Mesenchymal stem cell (in vitro differentiated cells and primary cell): ENCODE results near the gene ZNF319.

ENCODE experiments used
- DNase-seq: peaks from one replicate; pipeline ENCODE4 v3.0.0-alpha.2; 2013
- H2AFZ ChIP-seq: one replicate; pipeline ENCODE4 v1.6.1; 2013; ENCODE audit warnings: low read depth, mild to moderate bottlenecking, control low read depth, inconsistent platforms, low read length, moderate library complexity
- H2AK5ac ChIP-seq: 2 replicates; pipeline ENCODE4 v1.6.1; 2013; ENCODE audit warnings: low read length, moderate library complexity, mild to moderate bottlenecking, inconsistent platforms; ENCODE audit not compliant: severe bottlenecking
- H2BK120ac ChIP-seq: one replicate; pipeline ENCODE4 v1.6.1; 2013; ENCODE audit warnings: low read depth, mild to moderate bottlenecking, inconsistent platforms, low read length, moderate library complexity
- H2BK12ac ChIP-seq, 2 experiments: one replicate each; pipeline ENCODE4 v1.6.1; 2013; ENCODE audit warnings: inconsistent platforms in 2 of 2, low read length in 2 of 2, mild to moderate bottlenecking in 2 of 2, moderate library complexity in 2 of 2, control low read depth in 1 of 2
- H2BK15ac ChIP-seq: one replicate; pipeline ENCODE4 v1.6.1; 2013; ENCODE audit warnings: mild to moderate bottlenecking, low read depth, inconsistent platforms; ENCODE audit not compliant: poor library complexity, severe bottlenecking
- H2BK5ac ChIP-seq: 2 replicates; pipeline ENCODE4 v1.6.1; 2013; ENCODE audit warnings: low read depth, mild to moderate bottlenecking, low read length, control low read depth, inconsistent platforms; ENCODE audit not compliant: poor library complexity, severe bottlenecking
- H3K14ac ChIP-seq, 2 experiments: one replicate each; pipeline ENCODE4 v1.6.1; 2013; ENCODE audit warnings: inconsistent platforms in 2 of 2, low read length in 2 of 2, control low read depth in 1 of 2, mild to moderate bottlenecking in 1 of 2, moderate library complexity in 1 of 2
- H3K18ac ChIP-seq, 2 experiments: one replicate each; pipeline ENCODE4 v1.6.1; 2013; ENCODE audit warnings: inconsistent platforms in 2 of 2, low read length in 2 of 2, control low read depth in 1 of 2, low read depth in 1 of 2, mild to moderate bottlenecking in 1 of 2
- H3K23ac ChIP-seq, 2 experiments: one replicate each; pipeline ENCODE4 v1.6.1; 2013; ENCODE audit warnings: inconsistent platforms in 2 of 2, low read length in 2 of 2, mild to moderate bottlenecking in 2 of 2, moderate library complexity in 2 of 2, control low read depth in 1 of 2
- H3K27ac ChIP-seq: 2 replicates; pipeline ENCODE4 v1.5.1; 2013; ENCODE audit warnings: mild to moderate bottlenecking, moderate library complexity, low read length, control low read depth, inconsistent platforms; ENCODE audit not compliant: poor library complexity, severe bottlenecking
- H3K27me3 ChIP-seq, 2 experiments: 2 replicates each; pipeline versions ENCODE4 v1.6.1 to v1.7.0; 2013; ENCODE audit warnings: low read length in 2 of 2, mild to moderate bottlenecking in 2 of 2, moderate library complexity in 2 of 2, control low read depth in 1 of 2, inconsistent platforms in 1 of 2; ENCODE audit not compliant: control insufficient read depth in 1 of 2, insufficient read depth in 1 of 2
- H3K36me3 ChIP-seq, 2 experiments: 2 replicates each; pipeline versions ENCODE4 v1.6.1 to v1.7.0; 2013; ENCODE audit warnings: low read length in 2 of 2, control low read depth in 1 of 2, inconsistent platforms in 1 of 2, low read depth in 1 of 2, mild to moderate bottlenecking in 1 of 2; ENCODE audit not compliant: insufficient read depth in 2 of 2, control insufficient read depth in 1 of 2
- H3K4ac ChIP-seq, 2 experiments: one replicate each; pipeline ENCODE4 v1.6.1; 2013; ENCODE audit warnings: inconsistent platforms in 2 of 2, low read length in 2 of 2, mild to moderate bottlenecking in 2 of 2, moderate library complexity in 2 of 2, control low read depth in 1 of 2, low read depth in 1 of 2
- H3K4me1 ChIP-seq: 2 replicates; pipeline ENCODE4 v1.6.1; 2013; ENCODE audit warnings: low read depth, low read length, control low read depth; ENCODE audit not compliant: control insufficient read depth, insufficient read depth
- H3K4me2 ChIP-seq: 2 replicates; pipeline ENCODE4 v1.6.1; 2013; ENCODE audit warnings: low read length, mild to moderate bottlenecking, inconsistent platforms; ENCODE audit not compliant: poor library complexity, severe bottlenecking
- H3K4me3 ChIP-seq, 2 experiments: 2 replicates each; pipeline versions ENCODE4 v1.5.1 to v1.7.0; 2013; ENCODE audit warnings: low read length in 2 of 2, mild to moderate bottlenecking in 2 of 2, control low read depth in 1 of 2, low read depth in 1 of 2; ENCODE audit not compliant: insufficient read depth in 1 of 2
- H3K79me1 ChIP-seq: replicated peaks from 2 replicates; pipeline ENCODE4 v1.6.1; 2013; ENCODE audit warnings: mild to moderate bottlenecking, control low read depth, low read length, inconsistent platforms; ENCODE audit not compliant: poor library complexity, severe bottlenecking
- H3K9ac ChIP-seq: 2 replicates; pipeline ENCODE4 v1.7.0; 2013; ENCODE audit warnings: mild to moderate bottlenecking, low read length, moderate library complexity
- H3K9me3 ChIP-seq: 2 replicates; pipeline ENCODE4 v1.7.0; 2013; ENCODE audit warnings: mild to moderate bottlenecking, low read length; ENCODE audit not compliant: control insufficient read depth
- H4K8ac ChIP-seq: one replicate; pipeline ENCODE4 v1.6.1; 2013; ENCODE audit warnings: inconsistent platforms, mild to moderate bottlenecking, low read length, moderate library complexity
- H4K91ac ChIP-seq: one replicate; pipeline ENCODE4 v1.6.1; 2013; ENCODE audit warnings: mild to moderate bottlenecking, low read length, inconsistent platforms
- WGBS: methylation state at CpG from one replicate; pipeline ENCODE4 v1.1.7; 2013; ENCODE audit warnings: mixed read lengths; 5-methylcytosine and 5-hydroxymethylcytosine counted together

The ZNF319 gene

GRCh38 chr16:58042001-58042885 lies 41.8 kb upstream of the ZNF319 start:
- Histone ChIP-seq H2BK5ac (no peak overlapping the region), H3K4me3 (no peak overlapping the region), H2BK12ac (no peak overlapping the region), H3K27me3 (peaks cover 0 to 4% of the 10 kb centered on the region in 2 experiments), H3K36me3 (peaks cover 0 to 70% of the 10 kb centered on the region in 2 experiments), H2BK15ac (no peak overlapping the region), H4K91ac (no peak overlapping the region), H3K4ac (no peak overlapping the region), H3K4me2 (no peak overlapping the region), H3K9ac (no peak overlapping the region), H3K9me3 (no peaks in the 10 kb centered on the region), H3K27ac (no peak overlapping the region), H2AK5ac (no peak overlapping the region), H3K23ac (no peak overlapping the region), H2BK120ac (no peak overlapping the region), H4K8ac (no peak overlapping the region), H3K79me1 (no peaks in the 10 kb centered on the region), H3K4me1 (peaks cover 2% of the 10 kb centered on the region), H3K18ac (no peak overlapping the region), H3K14ac (no peak overlapping the region), H2AFZ (no peak overlapping the region)
- 94% methylated on average over 22 of the region's 22 CpGs for WGBS
- DNase-seq: no peak

DNA sequence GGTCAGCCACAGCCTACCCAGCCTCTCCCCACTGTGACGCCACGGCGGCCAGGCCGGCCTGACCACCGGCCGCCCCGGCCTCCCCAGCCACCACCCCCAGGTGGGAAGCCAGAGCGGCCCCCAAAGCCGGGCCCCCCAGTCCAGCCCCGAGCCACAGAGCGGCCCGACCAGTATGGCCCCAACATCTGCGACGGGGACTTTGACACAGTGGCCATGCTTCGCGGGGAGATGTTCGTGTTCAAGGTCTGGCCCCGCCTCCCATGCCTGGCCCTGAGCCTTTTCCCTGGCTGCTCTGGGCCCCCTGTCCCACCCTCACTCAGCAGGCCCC lies 41.1 kb upstream of the ZNF319 start:
- Histone ChIP-seq H2BK5ac (no peak overlapping the region), H3K23ac (no peak overlapping the region), H3K18ac (no peak overlapping the region), H3K4me2 (no peak overlapping the region), H2AFZ (no peak overlapping the region), H4K8ac (no peak overlapping the region), H3K4ac (no peak overlapping the region), H3K9ac (no peak overlapping the region), H3K4me1 (peaks cover 2% of the 10 kb centered on the region), H3K79me1 (no peaks in the 10 kb centered on the region), H3K27me3 (peaks cover 0 to 7% of the 10 kb centered on the region in 2 experiments), H2BK15ac (no peak overlapping the region), H3K4me3 (no peak overlapping the region), H2BK12ac (no peak overlapping the region), H3K27ac (no peak overlapping the region), H3K36me3 (peaks cover 0 to 74% of the 10 kb centered on the region in 2 experiments), H2BK120ac (no peak overlapping the region), H2AK5ac (no peak overlapping the region), H3K9me3 (no peaks in the 10 kb centered on the region), H4K91ac (no peak overlapping the region), H3K14ac (no peak overlapping the region)
- no peak for DNase-seq
- WGBS: 90% methylated on average over 18 of the region's 18 CpGs

DNA sequence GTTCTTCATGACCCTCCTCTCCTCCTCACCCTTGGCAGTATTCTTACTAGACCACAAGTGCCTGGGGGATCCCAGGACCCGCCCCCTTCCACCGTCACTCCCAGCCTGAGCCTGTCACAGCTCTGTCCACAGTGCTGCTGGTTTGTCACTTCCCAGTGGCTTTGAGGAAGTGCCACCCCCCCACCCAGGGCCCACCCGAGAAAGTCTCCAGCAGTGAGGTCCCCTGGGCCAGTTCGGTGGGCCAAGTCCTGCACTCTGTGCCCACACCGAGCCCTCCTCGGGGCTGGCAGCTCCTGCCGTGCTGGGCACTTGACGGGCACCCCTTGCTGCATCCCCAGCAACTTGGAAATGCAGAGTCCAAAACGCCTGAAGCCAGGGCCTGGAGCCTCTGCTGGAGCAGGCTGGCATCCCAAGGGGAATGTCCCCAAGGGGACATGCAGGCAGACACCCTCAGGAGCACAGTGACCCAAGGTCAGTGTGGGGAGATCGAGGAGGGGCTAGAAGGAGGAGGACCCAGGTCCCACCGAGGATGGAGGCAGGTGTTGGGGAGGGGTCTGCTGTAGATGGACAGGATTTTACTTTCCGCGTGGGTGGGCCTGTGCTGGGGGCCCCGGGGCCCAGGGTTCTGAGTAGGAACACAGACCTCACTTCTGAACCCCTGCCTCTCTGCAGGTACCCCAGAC lies 40.6 kb upstream of the ZNF319 start:
- no peak overlapping the region for H2BK5ac ChIP-seq
- no peak overlapping the region for H3K27ac ChIP-seq
- no peak overlapping the region for H2AK5ac ChIP-seq
- no peak overlapping the region for H2AFZ ChIP-seq
- no peak overlapping the region for H3K23ac ChIP-seq
- no peak overlapping the region for H3K14ac ChIP-seq
- no peak for DNase-seq
- H3K4me1 ChIP-seq: peaks cover 2% of the 10 kb centered on the region
- H3K4me2 ChIP-seq: no peak overlapping the region
- no peak overlapping the region for H2BK12ac ChIP-seq
- H3K27me3 ChIP-seq: peaks cover 0 to 8% of the 10 kb centered on the region in 2 experiments
- H2BK120ac ChIP-seq: no peak overlapping the region
- H3K9ac ChIP-seq: no peak overlapping the region
- no peaks in the 10 kb centered on the region for H3K9me3 ChIP-seq
- no peak overlapping the region for H3K4me3 ChIP-seq
- H3K36me3 ChIP-seq: peaks cover 0 to 74% of the 10 kb centered on the region in 2 experiments
- no peak overlapping the region for H2BK15ac ChIP-seq
- no peak overlapping the region for H3K18ac ChIP-seq
- H4K91ac ChIP-seq: no peak overlapping the region
- no peak overlapping the region for H3K4ac ChIP-seq
- H4K8ac ChIP-seq: no peak overlapping the region
- H3K79me1 ChIP-seq: no peaks in the 10 kb centered on the region
- 89% methylated on average over 14 of the region's 14 CpGs for WGBS

- Histone ChIP-seq H4K8ac (no peak overlapping the region), H3K9ac (no peak overlapping the region), H3K23ac (no peak overlapping the region), H2BK5ac (no peak overlapping the region), H3K79me1 (no peaks in the 10 kb centered on the region), H4K91ac (no peak overlapping the region), H3K4ac (no peak overlapping the region), H3K36me3 (peaks cover 0 to 71% of the 10 kb centered on the region in 2 experiments), H3K18ac (no peak overlapping the region), H3K4me2 (no peak overlapping the region), H3K4me1 (peaks cover 2% of the 10 kb centered on the region), H2BK15ac (no peak overlapping the region), H2AK5ac (no peak overlapping the region), H2BK120ac (no peak overlapping the region), H3K4me3 (no peak overlapping the region), H2BK12ac (no peak overlapping the region), H3K27me3 (peaks cover 0 to 11% of the 10 kb centered on the region in 2 experiments), H3K27ac (no peak overlapping the region), H2AFZ (no peak overlapping the region), H3K9me3 (no peaks in the 10 kb centered on the region), H3K14ac (no peak overlapping the region)
- 96% methylated on average over 12 of the region's 12 CpGs for WGBS
- DNase-seq: no peak
Measured at GRCh38 chr16:58040496-58040846, 40.0 kb upstream of the ZNF319 start.
